HEK293 (cell line): Measurements from ENCODE around the gene ORC2.
"Not testable (repeated sequence)": the region's sequence is repeated elsewhere in the genome, so short reads cannot be mapped to it uniquely, and the experiment has no call there.

ENCODE experiments used
- CTCF ChIA-PET: fragments of 350-600 bp; formaldehyde crosslinking; extraction: SDS; loops from one replicate; lab custom pipeline; 2021; ENCODE audit warnings: antibody characterized with exemption; lab: Yijun Ruan, JAX
- POLR2A ChIA-PET: fragments of 300-600 bp; formaldehyde crosslinking; extraction: SDS; loops from one replicate; lab custom pipeline; 2020; ENCODE audit warnings: antibody characterized with exemption, inconsistent platforms; lab: Yijun Ruan, JAX
- H3K27ac ChIP-seq: fragments of 200-500 bp; sonication (Bioruptor generic); 2 replicates; pipeline ENCODE4 v1.5.1; 2014; ENCODE audit warnings: low read depth, low read length, control low read depth, inconsistent platforms; ENCODE audit errors: extremely low read depth
- H3K36me3 ChIP-seq, 2 experiments: fragments of 200-500 bp in 1 of 2; sonication (Bioruptor generic) in 1 of 2; 1 replicate in 1 of 2; 2 replicates in 1 of 2; pipeline ENCODE4 v1.5.1; 2014 to 2017; ENCODE audit warnings: inconsistent platforms in 2 of 2, low read length in 2 of 2; ENCODE audit not compliant: control insufficient read depth in 2 of 2, insufficient read depth in 1 of 2
- H3K4me1 ChIP-seq: fragments of 200-500 bp; sonication (Bioruptor generic); 2 replicates; pipeline ENCODE4 v1.5.1; 2014; ENCODE audit warnings: mild to moderate bottlenecking, low read length, inconsistent platforms; ENCODE audit not compliant: control insufficient read depth, insufficient read depth
- H3K4me3 ChIP-seq: 2 replicates; pipeline ENCODE4 v1.5.1; 2011; ENCODE audit warnings: low read depth, mild to moderate bottlenecking, control low read depth, low read length, moderate library complexity
- H3K9me3 ChIP-seq: fragments of 200-500 bp; sonication (Bioruptor generic); 2 replicates; pipeline ENCODE4 v1.5.1; 2014; ENCODE audit warnings: low read depth, low read length, inconsistent platforms; ENCODE audit not compliant: control insufficient read depth, insufficient read depth
- BCL11B ChIP-seq: fragments of 450-650 bp; formaldehyde crosslinking; IDR thresholded peaks from 2 replicates; pipeline ENCODE4 v1.5.1; 2016; ENCODE audit warnings: low read depth, missing biosample characterization, missing genetic modification characterization
- KLF7 ChIP-seq: fragments of 450-650 bp; formaldehyde crosslinking; IDR thresholded peaks from 2 replicates; pipeline ENCODE4 v1.5.1; 2016; ENCODE audit warnings: missing biosample characterization, missing genetic modification characterization, borderline replicate concordance
- TCF7L2 ChIP-seq: IDR thresholded peaks from 2 replicates; pipeline ENCODE4 v1.6.1; 2011; ENCODE audit warnings: low read depth, mild to moderate bottlenecking, inconsistent platforms, low read length, moderate library complexity, borderline replicate concordance
- ZBTB10 ChIP-seq: fragments of 450-650 bp; formaldehyde crosslinking; IDR thresholded peaks from 2 replicates; pipeline ENCODE4 v1.5.1; 2016; ENCODE audit warnings: missing biosample characterization, missing genetic modification characterization
- ZBTB11 ChIP-seq: fragments of 450-650 bp; formaldehyde crosslinking; conservative IDR thresholded peaks from 2 replicates; pipeline ENCODE4 v1.5.1; 2016; ENCODE audit warnings: low read depth, missing biosample characterization, missing genetic modification characterization
- ZBTB7A ChIP-seq: fragments of 450-650 bp; formaldehyde crosslinking; IDR thresholded peaks from 2 replicates; pipeline ENCODE4 v1.5.1; 2016; ENCODE audit warnings: low read depth, missing biosample characterization, missing genetic modification characterization
- ZFHX2 ChIP-seq: fragments of 450-650 bp; formaldehyde crosslinking; conservative IDR thresholded peaks from 2 replicates; pipeline ENCODE4 v1.5.1; 2016; ENCODE audit warnings: missing biosample characterization, missing genetic modification characterization
- ZFP69B ChIP-seq: fragments of 450-650 bp; formaldehyde crosslinking; IDR thresholded peaks from 2 replicates; pipeline ENCODE4 v1.5.1; 2016; ENCODE audit warnings: missing biosample characterization, missing genetic modification characterization
- ZNF112 ChIP-seq: fragments of 450-650 bp; formaldehyde crosslinking; IDR thresholded peaks from 2 replicates; pipeline ENCODE4 v1.5.0; 2017; ENCODE audit warnings: missing biosample characterization, missing genetic modification characterization
- ZNF146 ChIP-seq: fragments of 450-650 bp; formaldehyde crosslinking; IDR thresholded peaks from 2 replicates; pipeline ENCODE4 v1.5.1; 2016; ENCODE audit warnings: missing biosample characterization, missing genetic modification characterization
- ZNF174 ChIP-seq: fragments of 450-650 bp; formaldehyde crosslinking; IDR thresholded peaks from 2 replicates; pipeline ENCODE4 v1.5.0; 2017; ENCODE audit warnings: missing biosample characterization, mild to moderate bottlenecking, missing genetic modification characterization
- ZNF341 ChIP-seq: fragments of 450-650 bp; formaldehyde crosslinking; IDR thresholded peaks from 2 replicates; pipeline ENCODE4; 2016; ENCODE audit warnings: low read depth, missing biosample characterization, missing genetic modification characterization
- ZNF398 ChIP-seq: fragments of 450-650 bp; formaldehyde crosslinking; IDR thresholded peaks from 2 replicates; pipeline ENCODE4 v1.5.1; 2017; ENCODE audit warnings: missing biosample characterization, missing genetic modification characterization
- ZNF747 ChIP-seq: fragments of 450-650 bp; formaldehyde crosslinking; IDR thresholded peaks from 2 replicates; pipeline ENCODE4 v1.5.1; 2016; ENCODE audit warnings: missing biosample characterization, missing genetic modification characterization
- ZNF830 ChIP-seq: fragments of 450-650 bp; IDR thresholded peaks from 2 replicates; pipeline ENCODE4 v1.5.0; 2018; ENCODE audit warnings: missing biosample characterization, missing genetic modification characterization, low read depth, mild to moderate bottlenecking, moderate library complexity
- ZSCAN4 ChIP-seq: fragments of 450-650 bp; formaldehyde crosslinking; IDR thresholded peaks from 2 replicates; pipeline ENCODE4 v1.5.1; 2017; ENCODE audit warnings: missing biosample characterization, missing genetic modification characterization

Gene ORC2

GRCh38 chr2:200881715-200882249, 81.7 kb downstream of the ORC2 start:
- POLR2A ChIA-PET, result not testable (repeated sequence)
- peaks cover 76 to 89% of the 10 kb centered on the region in 2 experiments for H3K36me3 ChIP-seq

GRCh38 chr2:200878289-200878880, 85.1 kb downstream of the ORC2 start:
- Histone ChIP-seq H3K4me1 (no peaks in the 10 kb centered on the region), H3K9me3 (no peaks in the 10 kb centered on the region), H3K27ac (no peak overlapping the region), H3K36me3 (peaks cover 82 to 92% of the 10 kb centered on the region in 2 experiments), H3K4me3 (no peak overlapping the region)
- ChIA-PET CTCF (no interaction called here), POLR2A (interaction anchor here (0.6 to 2.5 kb wide), 2 partner anchors 14 to 1271 kb away, joined by 3 to 9 read pairs; partner anchors contain the start of gene CLK1)
- TF ChIP-seq ZNF341 (tag by site-specific recombination) (no peak), ZNF174 (tag by site-specific recombination) (no peak), ZBTB7A (tag by site-specific recombination) (no peak), ZBTB10 (tag by site-specific recombination) (no peak), ZNF112 (tag by site-specific recombination) (no peak), ZSCAN4 (no peak), ZNF747 (tag by site-specific recombination) (no peak), KLF7 (no peak), ZNF830 (no peak)

More at GRCh38 chr2:200881715-200882249, 81.7 kb downstream of the ORC2 start:
- H3K9me3 ChIP-seq, H3K4me3 ChIP-seq, H3K27ac ChIP-seq, CTCF ChIA-PET, H3K4me1 ChIP-seq: not testable (repeated sequence)
- TF ChIP-seq ZFP69B (0 out of 2 replicates have a peak, but pooled peaks have one; percentile 31), ZFHX2 (tag by site-specific recombination) (peak; percentile 45), ZNF398 (peak; percentile 57; the same call in 1 of the 2 replicates), ZNF146 (tag by site-specific recombination) (peak; percentile 75)

- ChIA-PET CTCF (interaction anchor here (1.1 kb wide), 1 partner anchor 24 kb away, joined by 3 read pairs; no protein-coding TSS in a partner anchor), POLR2A (interaction anchor here (2.5 kb wide), 1 partner anchor 13 kb away, joined by 9 read pairs; the partner anchor contains the start of gene CLK1)
- Histone ChIP-seq H3K9me3 (no peaks in the 10 kb centered on the region), H3K4me3 (no peak overlapping the region), H3K27ac (no peak overlapping the region), H3K36me3 (peaks cover 82 to 92% of the 10 kb centered on the region in 2 experiments), H3K4me1 (no peaks in the 10 kb centered on the region)
- TF ChIP-seq BCL11B (no peak), TCF7L2 (no peak), ZBTB11 (tag by site-specific recombination) (no peak)
These were observed 86.0 kb downstream of the ORC2 start for GRCh38 chr2:200877443-200877842.
